ENCODE results near the gene TTLL11.

TTLL11 gene

GRCh38 chr9:122085260-122085659 lies 7.8 kb downstream of the TTLL11 start:
- H2BK5ac ChIP-seq (ENCODE audit: low read length), result no peak overlapping the region
- no CpG with 5 or more reads among the region's 1 CpG for WGBS, 2 donors (ENCODE audit: extremely low coverage in 2 of 2, insufficient read length in 2 of 2, insufficient replicate concordance in 1 of 2)

GRCh38 chr9:122084026-122084675 lies 9.0 kb downstream of the TTLL11 start:
- no CpG with 5 or more reads among the region's 9 CpGs for WGBS, 2 donors (ENCODE audit: extremely low coverage in 2 of 2, insufficient read length in 2 of 2, insufficient replicate concordance in 1 of 2)
- Histone ChIP-seq H3K9me3 (replicated peaks in 1 of 2; ENCODE audit: control insufficient read depth in 2 of 2, insufficient read depth in 1 of 2, low read depth in 1 of 2, low read length in 2 of 2) (peaks cover 0 to 2% of the 10 kb centered on the region in 2 donors), H3K79me1 (ENCODE audit: low read depth, low read length) (no peaks in the 10 kb centered on the region), H3K4ac (ENCODE audit: low read length) (no peak overlapping the region), H3K9ac (ENCODE audit: low read depth, low read length, poor library complexity) (no peak overlapping the region), H3K27ac (replicated peaks; ENCODE audit: low read length) (no peak overlapping the region), H3K4me2 (ENCODE audit: insufficient read depth, low read length, poor library complexity, severe bottlenecking) (no peak overlapping the region), H3K36me3 (replicated peaks in 1 of 2; ENCODE audit: control insufficient read depth in 2 of 2, insufficient read depth in 2 of 2, low read length in 2 of 2) (no peaks in the 10 kb centered on the region), H2AFZ (ENCODE audit: low read length) (no peak overlapping the region), H2BK15ac (ENCODE audit: low read length) (no peak overlapping the region), H3K23ac (ENCODE audit: low read depth, low read length, poor library complexity) (no peak overlapping the region), H3K4me3 (ENCODE audit: low read length in 2 of 2) (no peak overlapping the region), H2BK12ac (ENCODE audit: low read length) (no peak overlapping the region), H3K18ac (ENCODE audit: low read length) (no peak overlapping the region), H4K8ac (ENCODE audit: low read depth, low read length) (no peak overlapping the region), H2AK5ac (ENCODE audit: low read depth, low read length) (no peak overlapping the region), H3K4me1 (ENCODE audit: control insufficient read depth in 2 of 2, insufficient read depth in 1 of 2, low read depth in 1 of 2, low read length in 2 of 2) (no peaks in the 10 kb centered on the region), H3K27me3 (ENCODE audit: control insufficient read depth in 3 of 3, insufficient read depth in 3 of 3, low read depth in 1 of 3, low read length in 3 of 3) (no peaks in the 10 kb centered on the region), H3K14ac (ENCODE audit: low read length) (no peak overlapping the region), H4K91ac (ENCODE audit: low read depth, low read length, poor library complexity) (no peak overlapping the region), H2BK5ac (ENCODE audit: low read length) (no peak overlapping the region), H2BK120ac (ENCODE audit: low read depth, low read length) (no peak overlapping the region)
- no peak for DNase-seq (ENCODE audit: low spot score)

More at GRCh38 chr9:122085260-122085659, 7.8 kb downstream of the TTLL11 start:
- Histone ChIP-seq H3K27me3 (ENCODE audit: control insufficient read depth in 3 of 3, insufficient read depth in 3 of 3, low read depth in 1 of 3, low read length in 3 of 3) (no peaks in the 10 kb centered on the region), H4K8ac (ENCODE audit: low read depth, low read length) (no peak overlapping the region), H2BK15ac (ENCODE audit: low read length) (no peak overlapping the region), H3K14ac (ENCODE audit: low read length) (no peak overlapping the region), H4K91ac (ENCODE audit: low read depth, low read length, poor library complexity) (no peak overlapping the region), H3K9ac (ENCODE audit: low read depth, low read length, poor library complexity) (no peak overlapping the region), H3K79me1 (ENCODE audit: low read depth, low read length) (no peaks in the 10 kb centered on the region), H3K4me3 (ENCODE audit: low read length in 2 of 2) (no peak overlapping the region), H3K9me3 (replicated peaks in 1 of 2; ENCODE audit: control insufficient read depth in 2 of 2, insufficient read depth in 1 of 2, low read depth in 1 of 2, low read length in 2 of 2) (peaks cover 0 to 2% of the 10 kb centered on the region in 2 donors), H3K27ac (replicated peaks; ENCODE audit: low read length) (no peak overlapping the region), H3K4me2 (ENCODE audit: insufficient read depth, low read length, poor library complexity, severe bottlenecking) (no peak overlapping the region), H3K23ac (ENCODE audit: low read depth, low read length, poor library complexity) (no peak overlapping the region), H2BK12ac (ENCODE audit: low read length) (no peak overlapping the region), H2AFZ (ENCODE audit: low read length) (no peak overlapping the region), H3K36me3 (replicated peaks in 1 of 2; ENCODE audit: control insufficient read depth in 2 of 2, insufficient read depth in 2 of 2, low read length in 2 of 2) (no peaks in the 10 kb centered on the region), H3K18ac (ENCODE audit: low read length) (no peak overlapping the region), H2AK5ac (ENCODE audit: low read depth, low read length) (no peak overlapping the region), H3K4me1 (ENCODE audit: control insufficient read depth in 2 of 2, insufficient read depth in 1 of 2, low read depth in 1 of 2, low read length in 2 of 2) (no peaks in the 10 kb centered on the region), H3K4ac (ENCODE audit: low read length) (no peak overlapping the region), H2BK120ac (ENCODE audit: low read depth, low read length) (no peak overlapping the region)
- DNase-seq (ENCODE audit: low spot score), result no peak

DNA sequence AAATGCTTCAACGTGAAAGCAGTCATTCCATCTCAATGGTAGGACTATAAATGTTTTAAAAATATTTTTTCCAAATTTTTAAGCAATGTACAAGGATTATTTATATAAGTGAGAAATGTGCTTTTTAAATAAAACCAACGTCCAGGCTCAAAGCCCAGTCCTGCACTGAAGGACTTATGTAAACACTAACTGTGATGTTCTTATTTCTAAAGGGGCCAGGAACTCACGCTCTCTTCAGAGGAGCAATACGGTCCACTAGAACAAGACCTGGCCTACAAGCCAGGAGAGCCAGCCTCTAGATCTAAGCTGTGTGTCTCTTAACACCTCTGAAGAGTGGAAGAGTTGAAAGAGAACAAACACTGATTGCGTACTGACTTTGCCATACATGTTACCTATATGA lies 12.1 kb downstream of the TTLL11 start:
- no peak overlapping the region for H3K4ac ChIP-seq (ENCODE audit: low read length)
- no peak for DNase-seq (ENCODE audit: low spot score)
- H2BK5ac ChIP-seq (ENCODE audit: low read length), result no peak overlapping the region

DNA sequence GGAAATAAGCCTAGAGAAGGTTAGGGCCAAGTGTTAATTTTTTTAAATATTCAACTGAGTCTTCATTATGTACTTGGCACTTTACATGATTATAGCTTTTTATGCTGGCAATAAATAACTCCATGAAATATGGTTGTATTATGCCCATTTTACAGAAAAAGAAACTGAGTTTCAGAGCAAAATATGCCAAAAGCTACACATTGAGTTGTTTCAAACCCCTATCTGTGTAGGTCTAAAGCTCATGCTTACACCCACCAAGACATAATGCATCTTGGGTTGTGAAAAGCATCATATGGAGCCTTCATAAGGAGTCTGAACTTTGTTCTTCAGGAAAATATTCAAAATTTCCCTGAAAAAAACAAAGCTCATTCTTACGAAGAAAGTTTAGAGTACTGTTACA lies 14.6 kb downstream of the TTLL11 start:
- H3K9ac ChIP-seq (ENCODE audit: low read depth, low read length, poor library complexity), result no peak overlapping the region
- no peak overlapping the region for H2BK15ac ChIP-seq (ENCODE audit: low read length)
- no peak overlapping the region for H2BK120ac ChIP-seq (ENCODE audit: low read depth, low read length)
- H2BK5ac ChIP-seq (ENCODE audit: low read length), result no peak overlapping the region
- no peak overlapping the region for H3K27ac ChIP-seq (replicated peaks; ENCODE audit: low read length)
- H4K91ac ChIP-seq (ENCODE audit: low read depth, low read length, poor library complexity), result no peak overlapping the region
- no peaks in the 10 kb centered on the region for H3K4me1 ChIP-seq (ENCODE audit: control insufficient read depth in 2 of 2, insufficient read depth in 1 of 2, low read depth in 1 of 2, low read length in 2 of 2)
- no peak overlapping the region for H2AK5ac ChIP-seq (ENCODE audit: low read depth, low read length)
- H2BK12ac ChIP-seq (ENCODE audit: low read length), result no peak overlapping the region
- no peak overlapping the region for H3K18ac ChIP-seq (ENCODE audit: low read length)
- no peaks in the 10 kb centered on the region for H3K27me3 ChIP-seq (ENCODE audit: control insufficient read depth in 3 of 3, insufficient read depth in 3 of 3, low read depth in 1 of 3, low read length in 3 of 3)
- no peak overlapping the region for H3K4me2 ChIP-seq (ENCODE audit: insufficient read depth, low read length, poor library complexity, severe bottlenecking)
- no peak overlapping the region for H3K4me3 ChIP-seq (ENCODE audit: low read length in 2 of 2)
- no peak overlapping the region for H3K4ac ChIP-seq (ENCODE audit: low read length)
- no peaks in the 10 kb centered on the region for H3K36me3 ChIP-seq (replicated peaks in 1 of 2; ENCODE audit: control insufficient read depth in 2 of 2, insufficient read depth in 2 of 2, low read length in 2 of 2)
- no peak overlapping the region for H4K8ac ChIP-seq (ENCODE audit: low read depth, low read length)
- H3K14ac ChIP-seq (ENCODE audit: low read length), result no peak overlapping the region
- H3K9me3 ChIP-seq (replicated peaks in 1 of 2; ENCODE audit: control insufficient read depth in 2 of 2, insufficient read depth in 1 of 2, low read depth in 1 of 2, low read length in 2 of 2), result peaks cover 3% of the 10 kb centered on the region in 2 donors
- no peak for DNase-seq (ENCODE audit: low spot score)
- WGBS, 2 donors (ENCODE audit: extremely low coverage in 2 of 2, insufficient read length in 2 of 2, insufficient replicate concordance in 1 of 2), result no CpG with 5 or more reads among the region's 1 CpG
- no peaks in the 10 kb centered on the region for H3K79me1 ChIP-seq (ENCODE audit: low read depth, low read length)
- H3K23ac ChIP-seq (ENCODE audit: low read depth, low read length, poor library complexity), result no peak overlapping the region
- no peak overlapping the region for H2AFZ ChIP-seq (ENCODE audit: low read length)

More for the DNA sequence above, 12.1 kb downstream of the TTLL11 start:
- Histone ChIP-seq H2AFZ (ENCODE audit: low read length) (no peak overlapping the region), H2BK120ac (ENCODE audit: low read depth, low read length) (no peak overlapping the region), H3K27ac (replicated peaks; ENCODE audit: low read length) (no peak overlapping the region), H3K4me3 (ENCODE audit: low read length in 2 of 2) (no peak overlapping the region), H3K79me1 (ENCODE audit: low read depth, low read length) (no peaks in the 10 kb centered on the region), H2BK12ac (ENCODE audit: low read length) (no peak overlapping the region), H4K91ac (ENCODE audit: low read depth, low read length, poor library complexity) (no peak overlapping the region), H4K8ac (ENCODE audit: low read depth, low read length) (no peak overlapping the region), H3K4me1 (ENCODE audit: control insufficient read depth in 2 of 2, insufficient read depth in 1 of 2, low read depth in 1 of 2, low read length in 2 of 2) (no peaks in the 10 kb centered on the region), H3K9me3 (replicated peaks in 1 of 2; ENCODE audit: control insufficient read depth in 2 of 2, insufficient read depth in 1 of 2, low read depth in 1 of 2, low read length in 2 of 2) (peaks cover 3% of the 10 kb centered on the region in 2 donors), H3K18ac (ENCODE audit: low read length) (no peak overlapping the region), H3K27me3 (ENCODE audit: control insufficient read depth in 3 of 3, insufficient read depth in 3 of 3, low read depth in 1 of 3, low read length in 3 of 3) (no peaks in the 10 kb centered on the region), H3K4me2 (ENCODE audit: insufficient read depth, low read length, poor library complexity, severe bottlenecking) (no peak overlapping the region), H2AK5ac (ENCODE audit: low read depth, low read length) (no peak overlapping the region), H3K14ac (ENCODE audit: low read length) (no peak overlapping the region), H2BK15ac (ENCODE audit: low read length) (no peak overlapping the region), H3K23ac (ENCODE audit: low read depth, low read length, poor library complexity) (no peak overlapping the region), H3K36me3 (replicated peaks in 1 of 2; ENCODE audit: control insufficient read depth in 2 of 2, insufficient read depth in 2 of 2, low read length in 2 of 2) (no peaks in the 10 kb centered on the region), H3K9ac (ENCODE audit: low read depth, low read length, poor library complexity) (no peak overlapping the region)
- no CpG with 5 or more reads among the region's 5 CpGs for WGBS, 2 donors (ENCODE audit: extremely low coverage in 2 of 2, insufficient read length in 2 of 2, insufficient replicate concordance in 1 of 2)
